Stomach (tissue), 9 donors: ENCODE data around the gene NEURL2. TPM values are rescaled to one million over a fixed set of nuclear protein-coding genes. Genes with fewer than 3 reads are reported as not detected.

Source experiments
- DNase-seq, 2 donors: peaks; one replicate each; pipeline versions ENCODE4 v3.0.0 to v3.0.0-alpha.2; 2013 to 2019
- H3K27ac ChIP-seq, 5 donors: fragments of 200-600 bp in 4 of 5; sonication (generic) in 4 of 5; one replicate each; pipeline ENCODE4 v1.5.1; 2013 to 2019; ENCODE audit warnings: mild to moderate bottlenecking in 1 of 5, moderate library complexity in 1 of 5
- H3K27me3 ChIP-seq, 3 donors: fragments of 200-600 bp; sonication (generic); one replicate each; pipeline ENCODE4 v1.5.1; 2017 to 2019; ENCODE audit warnings: mixed run types in 1 of 3
- H3K36me3 ChIP-seq, 4 donors: fragments of 200-600 bp; sonication (generic); 1 replicate in 3 of 4; 2 replicates in 1 of 4; pipeline ENCODE4 v1.5.1; 2016 to 2019
- H3K4me1 ChIP-seq, 4 donors: fragments of 200-600 bp; sonication (generic); one replicate each; pipeline ENCODE4 v1.5.1; 2016 to 2019
- H3K4me3 ChIP-seq, 4 donors: fragments of 200-600 bp; sonication (generic) in 3 of 4; one replicate each; pipeline ENCODE4 v1.5.1; 2016 to 2019; ENCODE audit warnings: mild to moderate bottlenecking in 1 of 4
- H3K9me3 ChIP-seq, 4 donors: fragments of 200-600 bp; sonication (generic); one replicate each; pipeline ENCODE4 v1.5.1; 2016 to 2019
- EP300 ChIP-seq: sonication (generic); formaldehyde crosslinking; IDR thresholded peaks from one replicate; pipeline ENCODE4 v1.6.1; 2017; ENCODE audit warnings: antibody characterized with exemption
- POLR2A ChIP-seq, 4 donors: fragments of 450-650 bp; IDR thresholded peaks; one replicate each; pipeline ENCODE4 v1.6.1; 2016; ENCODE audit warnings: antibody characterized with exemption in 4 of 4, control low read depth in 2 of 4, mild to moderate bottlenecking in 1 of 4, moderate library complexity in 1 of 4
- POLR2AphosphoS5 ChIP-seq, 3 donors: sonication (generic); formaldehyde crosslinking; IDR thresholded peaks; one replicate each; pipeline ENCODE4 v1.6.1; 2016; ENCODE audit warnings: antibody characterized with exemption in 3 of 3
- WGBS, 5 donors: extraction: QIAGEN DNeasy Blood & Tissue Kit in 3 of 5; methylation state at CpG; one replicate each; pipeline versions ENCODE4 v1.1.5 to v1.1.7; 2013 to 2018; 5-methylcytosine and 5-hydroxymethylcytosine counted together
- intact Hi-C: fragments of 100-400 bp; cut with DNase I; formaldehyde crosslinking; loops from one replicate; pipeline ENCODE4 v1.15.1; 2023; ENCODE audit warnings: low total_unique reads
- polyA plus RNA-seq, 3 donors: library from polyadenylated mRNA; stranded (reverse); fragments of 200-250 nt; gene quantifications; one replicate each; pipeline ENCODE4 v1.2.3, GENCODE V29; 2013
- total RNA-seq, 5 donors: library from RNA; depleted of rRNA; stranded (reverse); fragments of >200 nt; gene quantifications; one replicate each; pipeline versions ENCODE4 v1.1.0 to v1.2.3, GENCODE V29; 2014 to 2016
- TF ChIP-seq, protein P1 (sequence below), 7 experiments: fragments of 450-650 bp in 4 of 7; fragments of 200-600 bp in 3 of 7; sonication (generic) in 3 of 7; IDR thresholded peaks; one replicate each; pipeline ENCODE4 v1.5.1; 2016 to 2019; ENCODE audit warnings: antibody characterized with exemption in 7 of 7, control low read depth in 2 of 7, mild to moderate bottlenecking in 1 of 7
- donor health status: healthy with polysubstance abuse.
- donor health status: Bipolar disorder and iron deficiency.
- donor health status: healthy.

Gene NEURL2
- total and polyA plus RNA-seq, 8 donors: 3.3 to 29.9 (median 3.9) TPM; not detected in 1

DNA sequence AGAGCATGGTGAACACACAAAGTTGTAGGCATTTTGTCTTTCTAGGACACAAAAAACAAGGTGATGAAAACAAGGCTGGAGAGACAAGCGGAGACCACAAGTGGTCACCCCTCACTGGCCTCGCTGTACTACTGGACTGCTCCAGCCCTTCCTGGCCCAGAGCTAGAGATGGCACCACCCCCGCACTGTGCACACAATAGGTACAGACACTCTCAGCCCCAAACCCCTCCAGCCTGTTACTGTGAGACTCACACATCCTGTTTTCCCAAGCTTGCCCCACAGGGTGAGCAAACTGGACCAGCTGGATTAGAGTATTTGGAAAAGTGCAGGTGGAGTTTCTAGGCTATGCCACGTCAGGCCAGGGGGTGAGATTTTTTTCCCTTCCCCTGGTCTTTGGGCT, 18.4 kb downstream of the NEURL2 start:
- H3K4me3 ChIP-seq: no peak overlapping the region
- DNase-seq: no peak
- intact Hi-C loops: no loop called here
- H3K9me3 ChIP-seq: no peaks in the 10 kb centered on the region
- TF ChIP-seq, protein P1, sequence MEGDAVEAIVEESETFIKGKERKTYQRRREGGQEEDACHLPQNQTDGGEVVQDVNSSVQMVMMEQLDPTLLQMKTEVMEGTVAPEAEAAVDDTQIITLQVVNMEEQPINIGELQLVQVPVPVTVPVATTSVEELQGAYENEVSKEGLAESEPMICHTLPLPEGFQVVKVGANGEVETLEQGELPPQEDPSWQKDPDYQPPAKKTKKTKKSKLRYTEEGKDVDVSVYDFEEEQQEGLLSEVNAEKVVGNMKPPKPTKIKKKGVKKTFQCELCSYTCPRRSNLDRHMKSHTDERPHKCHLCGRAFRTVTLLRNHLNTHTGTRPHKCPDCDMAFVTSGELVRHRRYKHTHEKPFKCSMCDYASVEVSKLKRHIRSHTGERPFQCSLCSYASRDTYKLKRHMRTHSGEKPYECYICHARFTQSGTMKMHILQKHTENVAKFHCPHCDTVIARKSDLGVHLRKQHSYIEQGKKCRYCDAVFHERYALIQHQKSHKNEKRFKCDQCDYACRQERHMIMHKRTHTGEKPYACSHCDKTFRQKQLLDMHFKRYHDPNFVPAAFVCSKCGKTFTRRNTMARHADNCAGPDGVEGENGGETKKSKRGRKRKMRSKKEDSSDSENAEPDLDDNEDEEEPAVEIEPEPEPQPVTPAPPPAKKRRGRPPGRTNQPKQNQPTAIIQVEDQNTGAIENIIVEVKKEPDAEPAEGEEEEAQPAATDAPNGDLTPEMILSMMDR (IDR thresholded peaks at IDR 0.05): no peak
- TF ChIP-seq POLR2A (IDR thresholded peaks at IDR 0.05) (no peak), EP300 (no peak), POLR2AphosphoS5 (IDR thresholded peaks at IDR 0.05) (no peak)
- peaks cover 8 to 22% (median 15%) of the 10 kb centered on the region in 4 donors for H3K36me3 ChIP-seq
- no peak overlapping the region for H3K27ac ChIP-seq
- 69 to 92% (median 80%) methylated on average over 4 of the region's 4 CpGs for WGBS, 5 donors
- no peaks in the 10 kb centered on the region for H3K27me3 ChIP-seq
- peaks cover 0 to 1% (median under 1%) of the 10 kb centered on the region in 4 donors for H3K4me1 ChIP-seq

GRCh38 chr20:45867819-45868176, 23.2 kb downstream of the NEURL2 start:
- Histone ChIP-seq H3K9me3 (no peaks in the 10 kb centered on the region), H3K36me3 (peaks cover 0 to 5% (median 1%) of the 10 kb centered on the region in 4 donors), H3K27me3 (no peaks in the 10 kb centered on the region), H3K4me3 (no peak overlapping the region), H3K27ac (peak overlapping the region in 1 of 5 donors; percentile 2), H3K4me1 (peaks cover 0 to 8% (median 3%) of the 10 kb centered on the region in 4 donors)
- TF ChIP-seq EP300: no peak
- TF ChIP-seq POLR2A (IDR thresholded peaks at IDR 0.05): no peak
- TF ChIP-seq, protein P1 (IDR thresholded peaks at IDR 0.05): no peak
- no peak for TF ChIP-seq POLR2AphosphoS5 (IDR thresholded peaks at IDR 0.05)
- intact Hi-C loops: no loop called here
- no peak for DNase-seq

DNA sequence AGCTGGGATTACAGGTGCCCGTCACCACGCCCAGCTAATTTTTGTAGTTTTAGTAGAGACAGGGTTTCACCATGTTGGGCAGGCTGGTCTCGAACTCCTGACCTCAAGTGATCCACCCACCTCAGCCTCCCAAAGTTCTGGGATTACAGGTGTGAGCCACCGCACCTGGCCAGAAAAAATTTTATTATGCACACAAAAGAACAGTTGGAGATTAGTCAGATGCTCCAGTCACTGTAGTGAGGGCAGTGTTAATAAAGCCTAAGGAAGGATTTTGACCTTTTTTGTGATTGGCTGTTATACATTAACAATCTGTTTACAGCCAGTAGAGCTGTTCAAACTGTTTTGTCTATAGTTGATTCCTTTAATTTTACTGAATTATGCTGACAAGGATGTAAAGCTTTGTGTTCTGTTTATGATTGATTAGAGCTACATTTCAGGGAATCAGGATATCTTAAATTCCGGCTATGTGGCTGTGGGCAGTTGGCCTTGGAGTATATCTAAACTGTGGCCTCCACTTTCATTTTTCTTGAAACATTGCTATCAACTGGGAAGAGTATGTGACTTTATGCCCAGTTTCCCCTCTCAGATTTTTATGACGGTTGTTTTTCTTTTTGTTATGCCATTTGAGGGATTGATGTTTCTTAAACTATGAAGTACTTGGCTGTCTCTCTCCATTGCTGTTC, 23.7 kb downstream of the NEURL2 start:
- no peak for TF ChIP-seq POLR2A (IDR thresholded peaks at IDR 0.05)
- TF ChIP-seq, protein P1 (IDR thresholded peaks at IDR 0.05): no peak
- TF ChIP-seq POLR2AphosphoS5 (IDR thresholded peaks at IDR 0.05): no peak
- DNase-seq: no peak
- H3K4me1 ChIP-seq: peaks cover 0 to 8% (median 3%) of the 10 kb centered on the region in 4 donors
- H3K27ac ChIP-seq: peak overlapping the region in 1 of 5 donors; percentile 2
- H3K27me3 ChIP-seq: no peaks in the 10 kb centered on the region
- H3K36me3 ChIP-seq: no peaks in the 10 kb centered on the region
- 73 to 81% (median 78%) methylated on average over 6 of the region's 6 CpGs for WGBS, 5 donors
- intact Hi-C loops: no loop called here
- H3K4me3 ChIP-seq: no peak overlapping the region
- no peaks in the 10 kb centered on the region for H3K9me3 ChIP-seq

DNA sequence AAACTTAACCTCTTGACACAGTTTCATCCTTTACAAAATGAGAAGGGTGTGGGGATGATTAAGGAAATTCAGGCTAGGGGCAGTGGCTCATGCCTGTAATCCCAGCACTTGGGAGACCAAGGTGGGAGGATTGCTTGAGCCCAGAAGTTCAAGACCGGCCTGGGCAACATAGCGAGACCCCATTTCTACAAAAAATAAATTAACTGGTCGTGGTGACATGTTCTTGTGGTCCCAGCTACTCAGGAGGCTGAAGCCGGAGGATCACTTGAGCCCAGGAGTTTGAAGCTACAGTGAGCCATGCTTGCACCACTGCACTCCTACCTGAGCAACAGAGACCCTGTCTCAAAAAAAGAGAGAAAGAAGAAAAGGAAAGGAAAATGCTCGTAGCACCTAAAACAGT, 24.6 kb downstream of the NEURL2 start:
- WGBS, 5 donors: 92 to 98% (median 96%) methylated on average over 5 of the region's 5 CpGs
- no peak for DNase-seq
- H3K4me3 ChIP-seq: no peak overlapping the region
- peaks cover under 1 to 8% (median 5%) of the 10 kb centered on the region in 4 donors for H3K4me1 ChIP-seq
- TF ChIP-seq POLR2A (IDR thresholded peaks at IDR 0.05): no peak
- no peak for TF ChIP-seq EP300
- no peak for TF ChIP-seq POLR2AphosphoS5 (IDR thresholded peaks at IDR 0.05)
- TF ChIP-seq, protein P1 (IDR thresholded peaks at IDR 0.05): no peak
- H3K36me3 ChIP-seq: no peaks in the 10 kb centered on the region
- no peaks in the 10 kb centered on the region for H3K9me3 ChIP-seq
- no peaks in the 10 kb centered on the region for H3K27me3 ChIP-seq
- intact Hi-C loops: no loop called here
- H3K27ac ChIP-seq: no peak overlapping the region
